AG09309 (cell line): ENCODE measurements around the gene KIF26A.

ENCODE experiments used
- DNase-seq: peaks from one replicate; pipeline ENCODE4 v3.0.0-alpha.2; 2010; ENCODE audit warnings: low read depth
- H3K4me3 ChIP-seq: 2 replicates; pipeline ENCODE4 v1.5.1; 2011; ENCODE audit warnings: mild to moderate bottlenecking, low read depth, low read length, moderate library complexity; ENCODE audit not compliant: control insufficient read depth
- CTCF ChIP-seq: IDR thresholded peaks from 2 replicates; pipeline ENCODE4 v1.5.1; 2011; ENCODE audit warnings: mild to moderate bottlenecking, low read depth, low read length, inconsistent platforms; ENCODE audit not compliant: insufficient read depth, control insufficient read depth; ENCODE audit errors: missing control alignments

The KIF26A gene

GRCh38 chr14:104217486-104218360 lies 79.3 kb downstream of the KIF26A start:
- H3K4me3 ChIP-seq = no peak overlapping the region
- no peak for DNase-seq
- TF ChIP-seq CTCF = no peak

GRCh38 chr14:104218361-104219180 lies 80.2 kb downstream of the KIF26A start:
- no peak overlapping the region for H3K4me3 ChIP-seq
- no peak for DNase-seq
- TF ChIP-seq CTCF = no peak

GRCh38 chr14:104219731-104220214 lies 81.4 kb downstream of the KIF26A start:
- H3K4me3 ChIP-seq = no peak overlapping the region
- TF ChIP-seq CTCF = no peak

GRCh38 chr14:104220215-104221070 lies 82.1 kb downstream of the KIF26A start:
- TF ChIP-seq CTCF = no peak
- DNase-seq = no peak

More at GRCh38 chr14:104219731-104220214, 81.4 kb downstream of the KIF26A start:
- DNase-seq = no peak

GRCh38 chr14:104221071-104221625 lies 82.8 kb downstream of the KIF26A start:
- H3K4me3 ChIP-seq = no peak overlapping the region
- no peak for TF ChIP-seq CTCF
- no peak for DNase-seq

More at GRCh38 chr14:104220215-104221070, 82.1 kb downstream of the KIF26A start:
- H3K4me3 ChIP-seq = no peak overlapping the region

- DNase-seq = no peak
- no peak overlapping the region for H3K4me3 ChIP-seq
- TF ChIP-seq CTCF = no peak
Measured at GRCh38 chr14:104221636-104222369, 83.4 kb downstream of the KIF26A start.
